HG02938 (cell line): Measurements from ENCODE around the gene GLDC.
"Not testable (repeated sequence)": the region's sequence is repeated elsewhere in the genome, so short reads cannot be mapped to it uniquely, and the experiment has no call there.

Experiments used
- ATAC-seq: cut with Tn5 transposase; IDR thresholded peaks from one replicate; pipeline ENCODE4 v1.9.1; 2021; ENCODE audit warnings: mild to moderate bottlenecking, moderate library complexity; ENCODE audit not compliant: unreplicated experiment

Gene GLDC

DNA sequence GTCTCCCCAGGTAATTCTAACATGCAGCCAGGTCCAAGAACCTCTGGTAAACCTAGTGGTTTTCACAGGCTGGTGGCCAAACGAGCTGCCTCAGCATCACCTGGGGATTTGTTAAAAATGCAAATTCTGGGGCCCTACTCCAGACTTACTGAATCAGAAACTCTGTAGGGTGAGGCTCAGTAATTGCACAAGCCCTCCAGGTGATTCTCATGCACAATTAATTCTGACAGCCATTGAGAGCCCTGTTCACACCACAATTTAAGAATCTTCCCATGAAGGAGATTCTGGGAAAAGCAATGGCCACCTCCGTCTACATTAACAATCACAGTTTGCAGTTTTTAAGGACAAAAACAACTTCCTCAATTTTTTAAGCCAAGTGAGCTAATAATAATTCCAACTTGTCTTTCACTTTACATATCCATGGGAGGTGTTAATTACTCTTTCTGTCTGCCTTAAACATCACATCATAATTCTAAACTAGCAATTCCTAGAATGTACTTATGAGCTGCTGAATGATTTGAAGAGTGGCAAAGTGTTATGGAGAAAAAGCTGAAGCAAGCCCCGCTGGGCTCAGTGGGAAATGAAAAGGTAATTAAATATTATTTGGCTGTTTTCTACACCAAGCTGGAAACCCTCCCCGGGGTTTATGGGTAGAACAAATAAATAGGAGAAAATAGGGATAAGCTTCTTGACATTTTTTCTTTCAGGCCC, 70.0 kb downstream of the GLDC start:
- ATAC-seq = peak; percentile 96

DNA sequence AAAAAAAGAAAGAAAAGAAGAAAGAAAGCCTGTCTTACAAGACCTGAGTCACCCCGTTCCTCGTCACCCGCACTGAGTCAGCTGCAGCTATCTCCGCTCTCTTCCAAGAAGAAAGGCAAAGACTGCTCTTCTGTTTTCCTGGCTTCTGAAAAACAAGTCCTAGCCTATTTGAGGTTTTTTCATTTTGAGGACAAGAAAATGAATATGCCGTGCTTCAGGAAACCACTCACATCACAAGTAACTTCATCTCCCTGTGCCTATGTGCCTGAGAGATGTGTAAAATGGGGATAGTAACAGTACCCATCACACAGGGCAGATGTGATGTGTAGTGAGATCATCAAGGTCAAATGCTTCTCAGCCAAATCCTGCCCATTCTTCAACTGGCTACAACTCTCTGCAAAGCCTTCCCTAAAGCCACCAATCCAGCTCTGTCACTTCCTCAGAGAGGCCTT, 78.4 kb downstream of the GLDC start:
- no peak for ATAC-seq

DNA sequence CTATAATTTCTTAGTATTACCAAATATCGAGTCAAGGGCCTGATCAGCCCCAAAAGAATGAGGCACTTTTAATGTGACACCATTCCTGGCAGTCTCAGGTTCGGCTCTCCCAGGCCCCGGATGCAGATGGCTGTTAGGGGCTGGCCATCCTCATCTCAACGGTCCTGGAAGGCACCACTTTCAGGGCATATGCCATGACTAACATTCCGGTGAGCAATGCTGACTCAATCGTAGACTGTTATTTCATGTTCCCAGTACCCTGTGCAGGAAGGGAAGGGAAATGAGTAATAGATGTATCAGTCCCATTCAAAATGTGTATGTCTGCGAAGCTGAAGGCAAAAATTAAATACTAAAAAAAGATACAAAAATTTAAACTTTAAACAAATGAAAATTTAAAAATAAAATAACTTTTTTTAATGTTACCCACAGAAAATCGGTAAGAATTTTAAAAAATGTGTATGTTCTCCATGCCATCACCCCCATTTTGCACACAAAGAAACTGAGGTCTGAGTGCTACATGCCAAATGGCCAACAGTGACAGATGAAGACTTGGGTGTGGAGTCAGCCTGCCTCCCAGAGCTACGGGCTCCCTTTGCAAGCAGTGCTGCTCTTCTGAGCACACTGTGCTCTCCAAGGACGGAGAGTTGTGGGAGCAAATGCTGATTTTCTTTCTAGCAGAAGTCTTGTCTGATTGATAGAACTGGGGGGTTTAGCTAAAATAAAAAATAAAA, 79.0 kb downstream of the GLDC start:
- no peak for ATAC-seq

DNA sequence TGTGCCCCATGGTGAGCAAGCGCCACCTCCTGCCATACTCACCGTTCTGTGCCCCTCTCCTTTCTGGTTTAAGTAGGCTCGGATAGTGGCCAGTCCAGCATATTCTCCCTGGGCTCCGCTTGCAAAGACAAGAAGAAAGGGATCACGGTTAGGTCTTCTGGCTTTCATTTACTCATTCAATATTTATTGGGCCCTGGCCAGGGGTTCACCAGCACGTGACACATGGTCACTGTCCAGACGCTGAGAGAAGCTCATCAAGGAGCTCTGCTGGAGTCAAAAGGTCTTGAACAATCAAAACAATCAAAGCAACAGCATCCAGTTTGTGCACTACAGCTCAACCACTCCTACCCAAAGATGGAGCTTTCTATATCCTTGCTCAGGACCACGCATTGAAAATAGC, 80.2 kb downstream of the GLDC start:
- ATAC-seq = no peak

DNA sequence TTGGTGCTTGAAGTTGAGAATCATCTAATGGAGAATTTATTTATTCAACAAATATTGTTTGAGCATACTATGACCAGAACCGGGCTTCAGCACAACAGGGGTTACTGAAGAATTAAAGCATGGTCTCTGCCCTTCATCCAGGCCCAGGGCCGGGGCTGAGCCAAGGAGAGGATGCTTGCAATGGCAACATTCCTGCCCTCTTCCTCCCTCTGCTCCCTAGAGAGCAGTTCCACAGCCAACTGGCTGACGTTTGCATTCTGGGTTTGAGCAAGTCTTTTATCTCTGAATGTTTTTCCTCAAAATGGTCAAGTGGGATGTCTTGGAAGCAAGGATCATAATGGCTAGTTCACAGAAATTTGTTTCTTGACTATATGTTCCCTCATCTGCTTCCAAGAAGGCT, 80.7 kb downstream of the GLDC start:
- ATAC-seq = no peak

DNA sequence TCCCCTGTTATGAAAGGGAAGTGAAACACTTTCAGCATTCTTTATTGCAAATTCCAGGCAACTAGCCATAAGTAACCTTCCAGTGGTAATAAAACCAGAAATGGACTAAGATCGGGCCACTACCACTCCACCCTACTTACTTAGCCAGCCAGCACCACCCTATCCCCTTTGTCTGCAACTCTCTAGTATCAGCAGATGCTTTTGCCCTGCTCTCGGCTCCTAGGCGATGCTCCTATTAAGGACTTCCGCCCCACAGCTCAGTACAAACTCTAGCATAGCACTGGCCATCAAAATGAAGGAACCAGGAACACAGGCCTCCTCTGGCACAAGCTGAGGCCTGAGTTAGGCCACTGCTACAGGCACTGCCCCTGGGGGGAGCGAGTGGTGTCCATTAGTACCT, 81.2 kb downstream of the GLDC start:
- no peak for ATAC-seq

DNA sequence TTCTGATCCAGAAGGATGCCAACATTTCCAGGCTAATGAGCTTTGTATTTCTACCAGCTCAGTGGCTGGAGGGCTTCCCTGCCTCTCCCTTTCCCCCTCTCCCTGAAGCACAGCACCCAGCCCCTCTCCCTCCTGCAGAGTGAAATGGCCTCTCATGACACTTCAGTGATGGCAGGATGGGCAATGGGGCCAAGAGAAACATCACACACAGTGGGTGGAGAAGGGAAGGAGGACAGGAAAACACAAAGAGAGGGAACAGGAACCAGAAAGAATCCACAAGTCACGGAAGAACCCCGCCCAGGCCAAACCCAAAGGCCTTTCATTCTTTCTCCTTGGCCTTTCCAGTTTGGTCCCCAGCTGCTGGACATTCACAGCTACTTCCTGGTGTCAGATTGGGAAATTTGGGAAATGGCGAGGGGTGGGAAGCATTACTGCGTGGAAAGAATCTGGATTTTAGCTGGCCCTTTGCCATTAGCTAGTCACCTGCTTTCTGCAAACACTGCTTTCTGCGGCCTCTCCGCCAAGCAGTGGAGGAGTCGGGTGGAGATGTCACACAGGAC, 82.6 kb downstream of the GLDC start:
- ATAC-seq = no peak

DNA sequence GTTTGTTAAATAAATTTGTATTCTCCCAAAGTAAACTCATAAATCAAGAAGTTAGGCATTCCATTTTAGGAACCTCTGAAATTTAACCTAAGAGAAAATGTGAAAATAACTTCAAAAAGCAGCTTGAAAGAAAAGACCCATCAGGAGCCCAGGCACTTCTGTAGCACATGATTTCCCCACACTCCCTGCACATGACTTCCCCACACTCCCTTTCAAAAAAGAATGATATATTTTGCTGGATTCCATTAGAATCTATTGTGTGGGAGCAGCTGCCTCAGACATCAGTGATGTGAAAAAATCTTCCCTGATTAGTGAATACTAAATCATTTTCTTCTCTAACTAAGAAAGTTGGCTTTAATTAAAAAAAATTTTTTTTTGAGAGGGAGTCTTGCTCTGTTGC, 83.3 kb downstream of the GLDC start:
- ATAC-seq = no peak

DNA sequence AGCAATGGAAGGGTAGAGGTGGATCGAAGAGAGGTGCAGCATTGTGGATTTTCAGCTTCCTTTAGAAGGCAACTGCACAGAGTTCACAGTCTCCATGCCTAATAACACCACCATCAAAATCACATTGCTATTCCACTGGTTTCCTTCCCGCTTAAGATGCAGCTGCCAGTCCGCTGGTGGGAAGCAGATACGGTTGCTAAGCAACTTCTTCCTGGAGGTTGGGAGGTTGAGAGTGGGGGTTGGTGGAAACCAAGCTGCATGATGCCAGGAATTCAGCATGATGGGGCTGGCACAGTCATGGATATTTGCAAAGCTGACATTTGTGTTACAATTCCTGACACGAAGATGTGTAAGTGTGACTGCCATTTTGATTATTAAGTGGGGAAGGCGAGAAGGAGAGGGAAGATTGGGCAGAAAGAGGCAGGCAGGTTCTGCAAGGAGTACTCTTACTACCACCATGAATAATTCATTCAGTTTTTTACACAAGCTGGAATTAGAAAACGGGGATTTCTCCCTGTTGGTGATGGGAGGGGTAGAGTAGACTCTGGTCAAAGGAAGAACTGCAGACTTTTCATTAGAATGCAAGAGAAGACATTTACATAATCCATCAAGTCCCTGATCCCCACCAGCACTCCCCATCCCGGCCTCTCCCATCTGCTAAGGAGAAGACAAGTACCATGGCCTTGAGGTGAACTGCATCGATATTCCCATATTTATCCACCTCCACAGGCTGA, 87.5 kb downstream of the GLDC start:
- no peak for ATAC-seq

DNA sequence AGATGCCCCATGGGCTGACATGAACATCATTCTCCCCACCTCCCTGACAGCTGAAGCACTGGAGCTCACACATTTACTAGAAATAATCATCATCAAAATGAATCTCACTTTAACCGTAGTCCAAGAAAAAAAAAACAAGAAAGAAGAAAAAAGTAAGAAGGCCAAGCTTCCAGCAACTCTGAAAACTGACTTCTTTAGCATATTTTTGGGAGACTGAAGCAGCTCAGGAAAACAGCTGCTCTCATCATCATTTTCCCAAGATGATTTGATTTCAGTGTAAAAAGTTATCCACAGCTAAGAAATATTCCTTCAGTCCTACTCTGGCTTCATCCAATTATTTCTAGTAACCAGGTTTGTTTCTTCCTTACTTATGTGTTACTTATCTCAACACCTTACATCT, 91.7 kb downstream of the GLDC start:
- no peak for ATAC-seq

DNA sequence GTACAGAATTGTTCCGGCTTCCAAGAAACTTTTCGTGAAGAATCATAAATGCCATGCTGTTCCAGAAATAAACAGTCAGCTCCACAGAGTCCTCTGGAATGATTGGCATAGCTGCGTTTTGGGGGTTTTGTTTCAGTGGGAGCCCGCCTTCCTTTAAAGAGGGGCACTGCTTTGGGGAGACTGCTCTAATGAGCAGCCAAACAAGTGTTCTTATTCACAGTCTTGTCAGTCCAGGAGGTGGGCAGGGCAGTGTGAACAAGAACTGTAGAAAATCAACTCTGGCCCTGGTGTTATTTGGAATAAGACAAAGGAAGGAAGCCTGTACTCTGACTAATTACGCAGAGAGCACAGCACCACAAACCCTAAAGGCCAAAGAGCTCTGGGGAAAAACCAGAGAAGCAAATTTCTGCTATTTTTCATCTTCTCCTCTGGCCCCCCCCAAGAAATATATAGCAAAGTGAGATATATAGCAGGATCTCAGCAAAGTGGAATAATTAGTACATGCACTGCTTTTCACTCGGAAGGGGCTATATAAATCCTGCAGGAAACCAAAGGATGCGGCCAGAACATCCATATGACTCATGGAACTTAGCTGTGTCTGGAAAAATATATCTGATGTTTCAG, 92.9 kb downstream of the GLDC start:
- ATAC-seq = no peak

DNA sequence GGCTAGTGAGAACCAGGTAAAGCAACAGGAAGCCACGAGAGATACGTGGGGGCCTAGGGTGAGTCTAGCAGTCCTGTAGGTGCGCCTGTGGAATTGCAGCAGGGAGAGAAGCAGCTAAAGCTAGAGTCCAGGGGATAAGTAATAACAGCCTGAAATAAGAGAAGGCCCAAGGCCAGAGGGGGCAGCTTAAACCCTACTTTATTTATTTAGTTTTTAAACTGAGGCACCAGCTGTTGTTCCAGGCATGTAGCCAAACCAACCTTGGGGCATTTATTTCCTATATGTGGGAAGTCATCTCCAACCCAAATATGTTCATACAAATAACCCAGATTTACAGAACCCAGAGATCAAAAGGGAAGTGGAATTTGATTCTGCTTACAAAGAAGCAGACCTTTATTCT, 93.5 kb downstream of the GLDC start:
- no peak for ATAC-seq

DNA sequence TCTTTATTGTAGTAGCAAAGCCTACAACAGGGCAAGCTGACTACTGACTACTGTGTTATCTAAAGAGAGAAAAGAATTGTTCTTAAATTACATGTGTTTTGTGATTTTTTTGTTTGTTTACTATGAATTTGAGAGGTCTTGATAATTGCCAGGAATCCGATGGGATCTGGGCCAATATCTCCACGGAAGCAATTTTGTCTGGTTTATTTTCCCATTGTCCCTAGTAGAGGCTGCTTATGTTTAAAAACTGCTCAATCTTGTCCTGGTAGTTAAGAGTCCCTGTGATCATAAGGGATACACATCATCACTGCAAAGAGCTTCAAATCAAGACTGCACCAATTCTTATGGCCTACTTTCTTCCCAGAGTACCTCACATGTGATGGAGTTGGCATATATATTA, 94.4 kb downstream of the GLDC start:
- ATAC-seq = no peak

DNA sequence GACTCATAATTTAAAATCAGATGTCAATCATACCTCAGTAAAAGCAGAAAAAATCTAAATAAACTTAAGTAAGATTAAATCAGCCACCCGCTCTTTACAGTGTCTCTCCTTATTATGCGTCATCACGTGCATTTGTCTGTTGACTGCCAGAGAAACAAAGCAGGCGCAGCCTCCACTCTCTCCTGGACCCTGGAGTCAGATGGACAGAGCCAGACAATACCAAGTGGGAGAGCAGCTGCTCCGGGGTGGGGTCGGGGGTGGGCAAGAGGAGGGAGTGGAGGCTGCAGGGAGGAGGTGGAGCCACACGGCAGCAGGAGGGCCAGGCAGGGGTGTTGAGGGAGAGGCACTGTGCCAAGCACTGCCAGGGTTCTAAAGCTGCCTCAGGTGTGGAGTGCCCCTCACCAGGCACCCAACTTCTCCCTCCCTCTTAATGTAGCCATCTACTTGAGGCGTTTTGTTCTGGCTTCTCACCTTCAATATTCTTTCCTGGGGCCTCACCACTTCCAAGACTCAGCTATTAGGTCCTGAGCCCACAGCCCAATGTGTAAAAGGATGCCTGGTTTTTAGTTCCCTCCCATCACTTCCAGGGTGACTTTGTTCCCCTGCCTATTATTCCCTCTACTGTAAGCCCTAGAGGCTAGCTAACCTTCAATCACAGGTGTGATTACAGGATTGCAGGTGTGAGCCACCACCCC, 96.3 kb downstream of the GLDC start:
- no peak for ATAC-seq

DNA sequence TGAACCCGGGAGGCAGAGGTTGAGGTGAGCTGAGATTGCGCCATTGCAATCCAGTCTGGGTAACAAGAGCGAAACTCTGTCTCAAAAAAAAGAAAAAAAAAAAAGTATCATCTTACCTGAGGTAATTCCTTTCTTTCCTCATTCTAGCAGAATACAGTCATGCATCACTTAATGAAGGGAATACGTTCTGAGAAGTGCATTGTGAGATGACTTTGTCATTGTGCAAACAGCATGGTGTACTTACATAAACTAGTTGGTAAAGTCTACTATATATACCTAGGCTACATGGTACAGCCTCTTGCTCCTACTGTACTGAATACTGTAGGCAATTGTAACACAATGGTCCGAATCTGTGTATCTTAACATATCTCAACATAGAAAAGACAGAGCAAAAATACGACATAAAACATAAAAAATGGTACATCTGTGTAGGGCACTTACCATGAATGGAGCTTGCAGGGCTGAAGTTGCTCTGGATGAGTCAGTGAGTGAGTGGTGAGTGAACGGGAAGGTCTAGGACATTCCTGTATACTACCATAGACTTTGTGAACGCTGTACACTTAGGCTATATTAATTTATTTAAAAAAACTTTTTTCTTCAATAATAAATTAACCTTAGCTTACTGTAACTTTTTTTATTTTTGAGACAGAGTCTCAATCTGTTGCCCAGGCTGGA, 100.4 kb downstream of the GLDC start:
- ATAC-seq = no peak

DNA sequence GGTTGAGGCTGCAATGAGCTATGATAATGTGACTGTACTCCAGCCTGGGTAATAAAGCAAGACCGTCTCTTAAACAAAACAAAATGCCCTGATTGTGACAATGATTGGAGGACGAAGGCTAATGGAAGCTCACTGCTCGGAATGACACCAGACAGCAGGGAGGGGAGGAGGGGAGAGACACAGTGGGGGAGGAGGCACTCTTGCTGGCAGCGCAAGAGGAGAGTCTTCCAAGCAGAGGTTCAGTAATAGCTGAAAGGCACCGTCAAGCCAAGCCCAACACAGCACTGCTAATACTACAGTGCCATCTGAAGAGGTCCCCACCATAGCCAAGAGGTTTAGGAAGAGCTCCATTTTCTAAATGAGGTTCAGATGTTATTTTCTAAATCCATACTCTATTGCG, 102.3 kb downstream of the GLDC start:
- ATAC-seq = no peak

DNA sequence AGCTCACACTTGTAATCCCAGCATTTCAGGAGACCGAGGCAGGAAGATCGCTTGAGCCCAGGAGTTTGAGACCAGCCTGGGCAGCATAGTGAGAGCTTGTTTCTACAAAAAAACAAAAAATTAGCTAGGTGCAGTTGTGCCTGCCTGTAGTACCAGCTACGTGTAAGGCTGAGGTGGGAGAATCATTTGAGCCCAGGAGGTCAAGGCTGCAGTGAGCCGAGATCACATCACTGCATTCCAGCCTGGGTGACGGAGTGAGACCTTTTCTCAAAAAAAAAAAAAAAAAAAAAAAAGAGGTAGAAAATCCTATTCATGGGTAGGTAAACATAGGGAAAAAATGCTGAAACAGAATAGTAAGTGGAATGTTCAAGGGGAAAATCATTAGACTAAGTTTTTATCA, 102.9 kb downstream of the GLDC start:
- ATAC-seq = not testable (repeated sequence)

DNA sequence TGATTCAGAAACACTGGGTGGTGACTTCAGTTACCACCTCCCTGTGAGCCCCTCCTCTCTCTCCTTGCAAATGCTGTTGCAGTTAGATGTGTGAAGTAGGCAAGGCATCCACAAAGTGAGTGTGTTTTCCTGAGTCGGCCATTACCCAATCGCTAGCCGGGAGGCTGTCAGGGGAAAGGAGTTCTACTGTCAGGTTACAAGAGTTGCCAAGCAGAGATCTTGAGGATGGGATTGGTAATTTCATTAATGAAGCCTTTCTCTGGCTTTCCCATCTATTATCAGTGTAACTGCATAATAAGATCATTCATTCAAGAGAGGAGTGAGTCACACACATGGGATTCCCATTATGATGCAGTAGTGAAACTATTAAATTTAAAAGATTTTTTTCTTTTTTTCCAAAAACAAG, 106.9 kb downstream of the GLDC start:
- ATAC-seq = no peak

DNA sequence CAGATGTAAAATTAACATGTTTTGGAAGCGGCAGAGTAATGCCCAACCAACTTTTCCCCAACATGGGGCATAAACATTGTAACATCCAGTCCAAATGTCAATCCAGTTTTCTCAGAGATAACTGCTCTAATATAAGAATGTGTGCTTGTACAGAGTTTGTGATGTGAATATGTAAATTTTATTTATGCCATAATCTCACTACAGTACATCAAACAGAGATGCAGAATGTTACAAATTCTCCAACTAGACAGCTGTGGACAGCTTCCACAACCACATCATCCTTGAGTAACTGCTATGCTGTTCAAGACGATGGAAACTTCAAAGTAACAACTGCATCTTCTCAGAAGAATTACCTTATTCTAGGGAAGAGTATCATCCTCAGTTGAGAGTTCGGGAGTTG, 109.9 kb downstream of the GLDC start:
- ATAC-seq = no peak
